ENCODE measurements around the gene ACTL8.

The ACTL8 gene

DNA sequence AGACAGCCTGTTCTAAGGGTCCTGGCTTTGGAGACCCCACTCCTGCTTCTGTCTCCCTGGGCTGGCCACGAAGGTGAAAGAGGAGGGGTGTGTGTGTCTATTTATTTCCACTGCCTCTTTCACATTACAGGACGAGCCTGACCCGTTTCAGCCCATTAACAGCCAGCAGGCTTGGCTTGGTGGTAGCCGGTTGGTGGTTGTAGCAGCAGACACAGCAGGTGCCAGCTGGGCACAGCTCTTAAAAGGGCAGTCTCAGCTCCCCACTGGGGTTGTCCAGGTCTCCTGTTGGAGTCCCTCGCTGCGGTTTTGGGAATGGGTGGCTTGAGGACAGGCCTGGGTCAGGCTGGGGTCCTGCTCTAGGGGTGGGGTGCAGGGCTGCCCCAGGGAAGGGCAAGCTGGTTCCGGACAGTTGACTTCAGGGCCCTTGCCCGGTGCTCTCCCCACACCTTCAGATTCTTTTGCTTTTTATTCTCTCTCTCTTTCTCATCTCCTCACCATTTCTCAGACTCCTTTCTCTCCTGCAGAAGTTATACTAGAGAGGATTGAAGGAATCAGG, 84.6 kb downstream of the ACTL8 start:
- H3K4me3 ChIP-seq (ENCODE audit: insufficient read depth in 1 of 2, low read depth in 1 of 2, low read length in 2 of 2), result no peak overlapping the region
- H3K9me3 ChIP-seq (ENCODE audit: control insufficient read depth, low read length), result no peaks in the 10 kb centered on the region
- no peaks in the 10 kb centered on the region for H3K79me1 ChIP-seq (replicated peaks; ENCODE audit: low read length, poor library complexity, severe bottlenecking)
- no peak overlapping the region for H3K27ac ChIP-seq (ENCODE audit: low read length, poor library complexity, severe bottlenecking)
- H3K4me1 ChIP-seq (ENCODE audit: control insufficient read depth, insufficient read depth, low read depth, low read length), result no peaks in the 10 kb centered on the region
- no peak overlapping the region for H2BK15ac ChIP-seq (ENCODE audit: low read depth, poor library complexity, severe bottlenecking)
- no peak overlapping the region for H2BK12ac ChIP-seq (ENCODE audit: low read length in 2 of 2)
- H3K9ac ChIP-seq (ENCODE audit: low read length), result no peak overlapping the region
- H4K91ac ChIP-seq (ENCODE audit: low read length), result no peak overlapping the region
- no peak overlapping the region for H2BK5ac ChIP-seq (ENCODE audit: low read depth, low read length, poor library complexity, severe bottlenecking)
- H4K8ac ChIP-seq (ENCODE audit: low read length), result no peak overlapping the region
- H2AK5ac ChIP-seq (ENCODE audit: low read length, severe bottlenecking), result no peak overlapping the region
- no peaks in the 10 kb centered on the region for H3K36me3 ChIP-seq (ENCODE audit: control insufficient read depth in 1 of 2, insufficient read depth in 2 of 2, low read depth in 1 of 2, low read length in 2 of 2)
- H3K14ac ChIP-seq (ENCODE audit: low read length in 2 of 2), result no peak overlapping the region
- no peak overlapping the region for H3K4ac ChIP-seq (ENCODE audit: low read depth in 1 of 2, low read length in 2 of 2)
- H3K4me2 ChIP-seq (ENCODE audit: low read length, poor library complexity, severe bottlenecking), result no peak overlapping the region
- no peak overlapping the region for H3K23ac ChIP-seq (ENCODE audit: low read length in 2 of 2)
- no peak overlapping the region for H3K18ac ChIP-seq (ENCODE audit: low read depth in 1 of 2, low read length in 2 of 2)
- 72% methylated on average over 5 of the region's 8 CpGs for WGBS
- peaks cover under 1 to 5% of the 10 kb centered on the region in 2 experiments for H3K27me3 ChIP-seq (ENCODE audit: control insufficient read depth in 1 of 2, insufficient read depth in 1 of 2, low read length in 2 of 2)
- no peak overlapping the region for H2AFZ ChIP-seq (ENCODE audit: low read depth, low read length)
- no peak for DNase-seq
- no peak overlapping the region for H2BK120ac ChIP-seq (ENCODE audit: low read depth, low read length)

- 91% methylated on average over 1 of the region's 2 CpGs for WGBS
Observed at GRCh38 chr1:17841944-17842343, 86.8 kb downstream of the ACTL8 start.

DNA sequence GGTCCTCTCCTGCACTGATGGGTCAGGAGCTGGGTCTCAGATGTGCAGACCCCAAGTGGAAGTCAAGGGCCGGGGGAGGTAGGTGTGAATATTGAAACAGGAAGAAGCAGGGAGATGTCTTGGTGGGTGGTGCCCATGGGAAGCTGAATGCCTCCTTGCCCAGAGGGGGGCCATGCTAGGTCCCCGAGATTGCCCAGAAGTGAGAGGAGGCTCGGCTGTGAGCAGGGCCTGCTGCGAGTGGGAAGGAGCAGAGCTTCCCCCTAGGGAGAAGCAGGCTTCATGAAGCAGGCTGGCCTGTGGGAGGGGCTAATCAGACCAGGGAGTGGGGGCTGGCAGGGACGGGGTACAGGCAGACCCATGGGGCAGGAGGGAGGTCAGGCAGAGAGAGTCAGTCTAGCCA, 87.6 kb downstream of the ACTL8 start:
- Histone ChIP-seq H3K4me3 (ENCODE audit: insufficient read depth in 1 of 2, low read depth in 1 of 2, low read length in 2 of 2) (no peak overlapping the region), H3K9ac (ENCODE audit: low read length) (no peak overlapping the region), H4K91ac (ENCODE audit: low read length) (no peak overlapping the region), H3K36me3 (ENCODE audit: control insufficient read depth in 1 of 2, insufficient read depth in 2 of 2, low read depth in 1 of 2, low read length in 2 of 2) (no peaks in the 10 kb centered on the region), H3K4me1 (ENCODE audit: control insufficient read depth, insufficient read depth, low read depth, low read length) (no peaks in the 10 kb centered on the region), H2BK120ac (ENCODE audit: low read depth, low read length) (no peak overlapping the region), H3K23ac (ENCODE audit: low read length in 2 of 2) (no peak overlapping the region), H4K8ac (ENCODE audit: low read length) (no peak overlapping the region), H2BK12ac (ENCODE audit: low read length in 2 of 2) (no peak overlapping the region), H3K18ac (ENCODE audit: low read depth in 1 of 2, low read length in 2 of 2) (no peak overlapping the region), H3K4me2 (ENCODE audit: low read length, poor library complexity, severe bottlenecking) (no peak overlapping the region), H3K9me3 (ENCODE audit: control insufficient read depth, low read length) (no peaks in the 10 kb centered on the region), H3K79me1 (replicated peaks; ENCODE audit: low read length, poor library complexity, severe bottlenecking) (no peaks in the 10 kb centered on the region), H3K14ac (ENCODE audit: low read length in 2 of 2) (no peak overlapping the region), H2BK15ac (ENCODE audit: low read depth, poor library complexity, severe bottlenecking) (no peak overlapping the region), H2AFZ (ENCODE audit: low read depth, low read length) (no peak overlapping the region), H3K27ac (ENCODE audit: low read length, poor library complexity, severe bottlenecking) (no peak overlapping the region), H2BK5ac (ENCODE audit: low read depth, low read length, poor library complexity, severe bottlenecking) (no peak overlapping the region), H3K27me3 (ENCODE audit: control insufficient read depth in 1 of 2, insufficient read depth in 1 of 2, low read length in 2 of 2) (peaks cover 0 to 19% of the 10 kb centered on the region in 2 experiments), H3K4ac (ENCODE audit: low read depth in 1 of 2, low read length in 2 of 2) (no peak overlapping the region), H2AK5ac (ENCODE audit: low read length, severe bottlenecking) (no peak overlapping the region)
- 60% methylated on average over 5 of the region's 5 CpGs for WGBS
- no peak for DNase-seq

More at GRCh38 chr1:17841944-17842343, 86.8 kb downstream of the ACTL8 start:
- H3K23ac ChIP-seq (ENCODE audit: low read length in 2 of 2), result no peak overlapping the region
- H3K4me1 ChIP-seq (ENCODE audit: control insufficient read depth, insufficient read depth, low read depth, low read length), result no peaks in the 10 kb centered on the region
- no peak overlapping the region for H3K14ac ChIP-seq (ENCODE audit: low read length in 2 of 2)
- H4K8ac ChIP-seq (ENCODE audit: low read length), result no peak overlapping the region
- H3K9ac ChIP-seq (ENCODE audit: low read length), result no peak overlapping the region
- H2BK15ac ChIP-seq (ENCODE audit: low read depth, poor library complexity, severe bottlenecking), result no peak overlapping the region
- no peak overlapping the region for H3K4me2 ChIP-seq (ENCODE audit: low read length, poor library complexity, severe bottlenecking)
- H3K79me1 ChIP-seq (replicated peaks; ENCODE audit: low read length, poor library complexity, severe bottlenecking), result no peaks in the 10 kb centered on the region
- H3K36me3 ChIP-seq (ENCODE audit: control insufficient read depth in 1 of 2, insufficient read depth in 2 of 2, low read depth in 1 of 2, low read length in 2 of 2), result no peaks in the 10 kb centered on the region
- no peak overlapping the region for H2AFZ ChIP-seq (ENCODE audit: low read depth, low read length)
- no peak overlapping the region for H3K4ac ChIP-seq (ENCODE audit: low read depth in 1 of 2, low read length in 2 of 2)
- no peak overlapping the region for H2BK120ac ChIP-seq (ENCODE audit: low read depth, low read length)
- no peak overlapping the region for H3K27ac ChIP-seq (ENCODE audit: low read length, poor library complexity, severe bottlenecking)
- no peak for DNase-seq
- no peak overlapping the region for H2BK12ac ChIP-seq (ENCODE audit: low read length in 2 of 2)
- no peak overlapping the region for H4K91ac ChIP-seq (ENCODE audit: low read length)
- peaks cover 0 to 19% of the 10 kb centered on the region in 2 experiments for H3K27me3 ChIP-seq (ENCODE audit: control insufficient read depth in 1 of 2, insufficient read depth in 1 of 2, low read length in 2 of 2)
- H3K4me3 ChIP-seq (ENCODE audit: insufficient read depth in 1 of 2, low read depth in 1 of 2, low read length in 2 of 2), result no peak overlapping the region
- H3K9me3 ChIP-seq (ENCODE audit: control insufficient read depth, low read length), result no peaks in the 10 kb centered on the region
- H2AK5ac ChIP-seq (ENCODE audit: low read length, severe bottlenecking), result no peak overlapping the region
- no peak overlapping the region for H2BK5ac ChIP-seq (ENCODE audit: low read depth, low read length, poor library complexity, severe bottlenecking)
- H3K18ac ChIP-seq (ENCODE audit: low read depth in 1 of 2, low read length in 2 of 2), result no peak overlapping the region

DNA sequence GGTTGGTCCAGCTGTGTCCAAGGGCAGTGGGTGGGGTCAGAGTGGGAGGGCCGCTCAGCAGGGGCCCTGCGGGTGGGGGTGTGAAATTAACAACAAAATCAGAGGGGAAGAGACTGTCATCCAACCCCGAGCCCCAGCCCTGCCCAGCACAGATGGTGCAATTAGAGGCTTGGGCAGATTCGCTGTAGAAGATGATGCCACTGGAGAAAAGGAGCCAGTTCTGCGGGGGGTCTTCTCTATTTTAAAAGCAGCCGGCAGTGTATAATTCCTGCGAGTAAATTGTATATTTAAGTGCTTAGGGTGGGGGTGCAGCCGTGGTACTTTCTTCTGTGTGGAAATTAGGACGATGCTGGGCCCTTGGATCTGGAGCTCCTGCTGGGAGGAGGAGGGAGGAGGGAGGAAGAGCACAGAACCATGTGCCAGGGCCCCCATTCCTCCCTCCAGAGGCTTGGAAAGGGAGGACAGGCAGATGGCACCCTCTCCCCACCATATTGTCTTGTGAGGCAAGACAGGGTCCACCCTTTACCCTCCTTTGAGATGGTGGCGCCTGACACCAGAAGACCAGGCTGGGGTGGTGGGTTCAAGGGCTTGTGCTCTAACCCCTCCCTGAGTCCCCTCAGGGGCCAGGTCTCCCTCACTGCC, 89.2 kb downstream of the ACTL8 start:
- H2BK15ac ChIP-seq (ENCODE audit: low read depth, poor library complexity, severe bottlenecking), result no peak overlapping the region
- WGBS, result 67% methylated on average over 10 of the region's 10 CpGs
- no peaks in the 10 kb centered on the region for H3K36me3 ChIP-seq (ENCODE audit: control insufficient read depth in 1 of 2, insufficient read depth in 2 of 2, low read depth in 1 of 2, low read length in 2 of 2)
- no peak overlapping the region for H3K27ac ChIP-seq (ENCODE audit: low read length, poor library complexity, severe bottlenecking)
- no peak overlapping the region for H2AFZ ChIP-seq (ENCODE audit: low read depth, low read length)
- no peak overlapping the region for H3K18ac ChIP-seq (ENCODE audit: low read depth in 1 of 2, low read length in 2 of 2)
- no peak overlapping the region for H2BK120ac ChIP-seq (ENCODE audit: low read depth, low read length)
- no peak overlapping the region for H3K9ac ChIP-seq (ENCODE audit: low read length)
- no peak overlapping the region for H3K14ac ChIP-seq (ENCODE audit: low read length in 2 of 2)
- H3K27me3 ChIP-seq (ENCODE audit: control insufficient read depth in 1 of 2, insufficient read depth in 1 of 2, low read length in 2 of 2), result peaks cover 0 to 19% of the 10 kb centered on the region in 2 experiments
- no peak overlapping the region for H2AK5ac ChIP-seq (ENCODE audit: low read length, severe bottlenecking)
- no peak overlapping the region for H3K4me2 ChIP-seq (ENCODE audit: low read length, poor library complexity, severe bottlenecking)
- H2BK12ac ChIP-seq (ENCODE audit: low read length in 2 of 2), result no peak overlapping the region
- H4K91ac ChIP-seq (ENCODE audit: low read length), result no peak overlapping the region
- no peak for DNase-seq
- H3K4me3 ChIP-seq (ENCODE audit: insufficient read depth in 1 of 2, low read depth in 1 of 2, low read length in 2 of 2), result no peak overlapping the region
- H3K79me1 ChIP-seq (replicated peaks; ENCODE audit: low read length, poor library complexity, severe bottlenecking), result no peaks in the 10 kb centered on the region
- no peaks in the 10 kb centered on the region for H3K4me1 ChIP-seq (ENCODE audit: control insufficient read depth, insufficient read depth, low read depth, low read length)
- H3K4ac ChIP-seq (ENCODE audit: low read depth in 1 of 2, low read length in 2 of 2), result no peak overlapping the region
- no peak overlapping the region for H4K8ac ChIP-seq (ENCODE audit: low read length)
- no peaks in the 10 kb centered on the region for H3K9me3 ChIP-seq (ENCODE audit: control insufficient read depth, low read length)
- H2BK5ac ChIP-seq (ENCODE audit: low read depth, low read length, poor library complexity, severe bottlenecking), result no peak overlapping the region
- H3K23ac ChIP-seq (ENCODE audit: low read length in 2 of 2), result no peak overlapping the region

Data from mesenchymal stem cell (in vitro differentiated cells and primary cell).